ENCODE measurements around the gene ALMS1.
A peak's percentile ranks its signal among the peaks of the same experiment; 100 is the strongest.
"Not testable (repeated sequence)": the region's sequence is repeated elsewhere in the genome, so short reads cannot be mapped to it uniquely, and the experiment has no call there.

The ALMS1 gene

DNA sequence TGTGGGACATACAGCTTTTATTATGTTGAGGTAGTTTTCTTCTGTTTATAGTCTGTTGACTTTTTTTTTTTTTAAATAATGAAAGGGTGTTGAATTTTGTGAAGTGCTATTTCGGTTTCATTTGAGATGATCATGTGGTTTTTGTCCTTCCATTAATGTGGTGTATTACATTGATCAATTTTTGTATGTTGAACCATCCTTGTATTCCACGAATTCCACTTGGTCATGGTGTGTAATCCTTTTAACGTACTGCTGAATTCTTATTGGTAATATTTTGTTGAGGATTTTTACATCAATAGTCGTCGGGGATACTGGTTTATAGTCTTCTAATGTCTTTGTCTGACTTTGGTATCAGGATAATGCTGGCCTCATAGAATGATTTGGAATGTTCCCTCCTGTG lies 18.8 kb downstream of the ALMS1 start:
- no peak for DNase-seq (ENCODE audit: low spot score)

DNA sequence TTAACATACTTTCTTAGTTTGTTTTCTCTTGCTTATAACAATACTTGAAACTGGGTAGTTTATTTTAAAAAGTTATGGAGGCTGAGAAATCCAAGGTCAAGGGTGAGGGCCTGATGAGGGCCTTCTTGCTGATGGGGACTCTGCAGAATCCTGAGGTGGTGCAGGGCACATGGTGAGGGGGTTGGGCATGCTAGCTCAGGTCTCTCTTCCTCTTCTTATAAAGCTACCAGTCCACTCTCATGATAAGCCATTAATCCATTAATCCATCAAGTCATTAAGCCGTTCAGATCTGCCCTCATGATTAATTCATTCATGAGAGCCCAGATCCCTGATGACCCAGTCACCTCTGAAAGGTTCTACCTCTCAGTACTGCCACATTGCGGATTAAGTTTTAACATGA lies 21.4 kb downstream of the ALMS1 start:
- no peak for DNase-seq (ENCODE audit: low spot score)

DNA sequence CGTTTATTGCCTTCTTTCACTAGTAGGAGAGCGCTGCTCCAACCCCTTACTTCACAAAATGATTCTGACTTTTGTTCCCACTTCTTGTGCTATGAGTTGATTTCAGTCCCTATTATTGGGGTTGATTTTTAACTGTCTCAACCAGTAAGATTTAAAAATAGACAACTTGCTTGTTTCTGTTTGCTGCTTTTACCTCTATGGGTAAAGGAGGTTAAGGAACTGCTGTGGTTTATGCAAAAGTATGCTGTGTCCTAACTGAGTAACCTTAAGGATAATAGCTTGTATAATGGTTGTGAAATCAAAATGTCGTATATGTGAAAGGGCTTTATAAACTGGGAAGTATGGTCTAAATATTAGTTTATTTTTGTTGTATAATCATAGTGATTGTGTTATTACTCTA lies 22.6 kb downstream of the ALMS1 start:
- DNase-seq (ENCODE audit: low spot score) = no peak

DNA sequence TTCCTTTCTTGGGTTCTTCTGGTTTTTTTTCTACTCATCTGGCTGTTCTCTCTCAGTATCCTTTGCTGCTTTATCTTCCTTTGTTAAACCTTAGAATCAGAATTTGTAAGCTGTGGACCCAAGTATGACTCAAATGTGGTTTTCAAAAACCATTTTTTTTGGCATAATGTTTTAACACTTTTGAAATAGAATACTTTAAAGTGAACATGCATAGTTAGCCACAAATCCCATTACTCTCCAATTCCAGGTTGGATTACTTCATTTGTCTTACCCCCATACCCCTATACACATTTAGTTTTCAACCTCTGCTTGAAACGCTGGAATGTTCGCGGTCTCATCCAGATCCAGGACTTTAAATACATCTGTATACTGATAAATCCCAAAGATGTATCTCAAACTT lies 29.1 kb downstream of the ALMS1 start:
- no peak for DNase-seq (ENCODE audit: low spot score)

DNA sequence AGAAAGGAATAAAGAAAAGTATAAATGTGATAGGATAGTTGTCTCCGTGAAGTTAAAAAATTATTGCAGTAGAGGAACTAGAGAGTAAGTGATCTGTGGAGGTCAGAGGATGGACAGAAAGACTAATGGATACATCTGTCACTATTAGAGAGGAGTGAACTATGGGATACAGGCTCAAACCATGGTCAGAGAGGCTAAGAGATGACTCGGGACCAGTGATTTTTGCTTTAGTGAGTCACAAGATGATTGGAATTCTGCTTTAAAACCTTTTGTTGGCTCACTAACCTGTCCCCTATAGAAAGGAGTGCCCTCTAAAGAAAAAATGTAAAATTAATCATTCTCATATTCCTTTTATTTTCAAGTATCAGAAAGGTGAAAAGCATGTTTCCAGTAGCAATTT lies 30.3 kb downstream of the ALMS1 start:
- no peak for DNase-seq (ENCODE audit: low spot score)

DNA sequence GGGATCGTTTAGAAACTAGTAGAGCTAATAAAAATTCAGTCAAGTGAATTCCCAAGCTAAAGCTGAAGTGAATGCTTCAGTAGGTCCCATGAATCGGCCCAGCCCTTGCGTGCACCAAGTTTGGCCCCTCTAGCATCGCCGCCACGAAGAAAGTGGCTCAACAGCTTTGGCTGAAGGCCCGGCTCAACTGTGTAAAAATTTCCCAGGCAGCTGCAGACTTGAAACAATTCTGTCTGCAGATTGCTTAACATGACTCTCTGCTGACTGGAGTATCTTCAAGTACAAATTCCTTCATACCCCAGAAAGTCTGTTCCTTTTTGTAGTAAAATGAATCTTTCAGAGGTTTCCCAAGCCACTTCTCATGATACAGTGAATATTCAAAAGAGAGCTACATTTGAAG lies 32.7 kb downstream of the ALMS1 start:
- DNase-seq (ENCODE audit: low spot score) = peak; percentile 21

DNA sequence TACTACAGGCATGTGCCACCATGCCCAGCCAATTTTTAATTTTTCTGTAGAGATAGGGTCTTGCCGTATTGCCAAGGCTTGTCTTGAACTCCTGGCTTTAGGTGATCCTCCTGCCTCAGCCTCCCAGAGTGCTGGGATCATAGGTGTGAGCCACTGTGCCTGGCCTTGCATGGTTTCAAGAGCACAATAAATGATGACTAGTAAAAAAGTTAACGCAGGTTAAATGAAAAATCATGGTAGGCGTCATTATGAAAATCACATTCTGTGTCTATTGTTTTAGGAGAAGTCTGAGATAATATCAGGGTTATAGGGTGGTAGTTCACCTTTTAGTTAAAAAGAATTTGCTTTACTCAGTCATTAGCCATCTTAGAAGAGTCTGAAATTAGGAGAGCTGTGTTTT lies 38.3 kb downstream of the ALMS1 start:
- DNase-seq (ENCODE audit: low spot score) = no peak

DNA sequence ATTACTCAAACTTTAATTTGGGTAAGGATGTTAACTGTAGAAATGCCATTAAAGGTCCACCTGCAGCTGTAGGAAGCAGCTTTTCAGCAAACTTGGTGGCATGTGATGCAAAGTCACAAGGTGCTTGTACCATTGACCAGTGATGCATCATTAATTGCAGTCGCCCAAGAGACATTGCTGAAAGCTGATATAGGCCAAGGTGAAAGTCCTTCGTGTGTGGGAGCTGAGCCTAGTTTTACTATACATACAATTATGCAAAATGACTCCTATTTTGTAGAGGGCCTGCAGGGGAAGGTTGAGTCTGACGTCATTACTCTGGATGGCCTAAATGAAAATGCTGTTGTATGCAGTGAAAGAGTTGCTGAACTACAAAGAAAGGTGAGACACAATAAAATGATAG lies 40.5 kb downstream of the ALMS1 start:
- no peak for DNase-seq (ENCODE audit: low spot score)

DNA sequence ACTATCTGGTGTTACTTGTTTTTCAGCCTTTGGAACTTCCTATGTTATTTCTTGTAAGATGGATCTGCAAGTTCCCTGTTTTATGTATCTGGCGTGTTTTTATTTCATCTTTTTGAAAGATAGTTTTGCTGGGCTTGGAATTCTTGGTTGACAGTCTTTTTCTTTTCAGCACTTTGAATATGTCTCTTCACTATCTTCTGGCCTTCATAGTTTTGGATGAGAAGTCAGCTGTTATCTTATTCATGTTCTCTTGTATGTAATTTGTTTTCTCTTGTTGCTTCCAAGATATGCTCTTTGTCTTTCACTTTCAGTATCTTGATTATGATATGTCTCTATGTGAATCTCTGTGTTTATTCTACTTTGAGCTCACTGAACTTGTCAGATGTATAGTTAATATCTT lies 50.4 kb downstream of the ALMS1 start:
- no peak for DNase-seq (ENCODE audit: low spot score)

DNA sequence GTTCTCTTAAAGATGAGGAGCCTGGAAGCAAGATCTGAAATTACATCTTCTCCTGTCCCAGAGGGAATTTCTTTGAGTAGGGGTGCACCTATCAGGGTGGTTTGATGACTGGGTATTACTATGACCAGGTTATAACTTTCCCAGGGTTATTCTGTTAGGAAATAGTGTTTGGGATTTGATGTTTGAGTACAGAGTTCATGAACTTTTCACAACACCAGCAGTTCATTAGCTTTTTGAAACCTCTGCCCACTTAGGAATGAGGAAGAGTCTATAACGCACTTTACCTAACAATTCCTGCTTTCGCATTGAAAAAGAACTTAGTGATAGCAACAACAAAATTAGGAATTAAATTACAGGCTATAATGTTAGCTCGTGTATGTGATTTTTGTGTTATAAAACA lies 58.6 kb downstream of the ALMS1 start:
- DNase-seq (ENCODE audit: low spot score) = no peak

DNA sequence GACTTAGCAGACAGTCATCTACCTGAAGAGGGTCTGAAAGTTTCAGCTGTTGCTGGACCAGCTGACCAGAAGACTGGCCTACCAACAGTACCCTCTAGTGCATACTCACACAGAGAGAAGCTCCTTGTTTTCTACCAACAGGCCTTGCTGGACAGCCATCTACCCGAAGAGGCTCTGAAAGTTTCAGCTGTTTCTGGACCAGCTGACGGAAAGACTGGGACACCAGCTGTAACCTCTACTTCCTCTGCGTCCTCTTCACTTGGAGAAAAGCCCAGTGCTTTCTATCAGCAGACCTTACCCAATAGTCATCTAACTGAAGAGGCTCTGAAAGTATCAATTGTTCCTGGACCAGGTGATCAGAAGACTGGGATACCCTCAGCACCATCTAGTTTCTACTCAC lies 63.2 kb downstream of the ALMS1 start:
- peak; percentile 20 for DNase-seq (ENCODE audit: low spot score)

DNA sequence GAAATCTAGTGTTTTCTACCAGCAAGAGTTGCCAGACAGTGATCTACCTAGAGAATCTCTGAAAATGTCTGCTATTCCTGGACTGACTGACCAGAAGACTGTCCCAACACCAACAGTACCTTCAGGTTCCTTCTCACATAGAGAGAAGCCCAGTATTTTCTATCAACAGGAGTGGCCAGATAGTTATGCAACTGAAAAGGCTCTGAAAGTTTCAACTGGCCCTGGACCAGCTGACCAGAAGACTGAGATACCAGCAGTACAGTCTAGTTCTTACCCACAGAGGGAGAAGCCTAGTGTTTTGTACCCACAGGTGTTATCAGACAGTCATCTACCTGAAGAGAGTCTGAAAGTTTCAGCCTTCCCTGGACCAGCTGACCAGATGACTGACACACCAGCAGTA lies 63.8 kb downstream of the ALMS1 start:
- DNase-seq (ENCODE audit: low spot score) = no peak

DNA sequence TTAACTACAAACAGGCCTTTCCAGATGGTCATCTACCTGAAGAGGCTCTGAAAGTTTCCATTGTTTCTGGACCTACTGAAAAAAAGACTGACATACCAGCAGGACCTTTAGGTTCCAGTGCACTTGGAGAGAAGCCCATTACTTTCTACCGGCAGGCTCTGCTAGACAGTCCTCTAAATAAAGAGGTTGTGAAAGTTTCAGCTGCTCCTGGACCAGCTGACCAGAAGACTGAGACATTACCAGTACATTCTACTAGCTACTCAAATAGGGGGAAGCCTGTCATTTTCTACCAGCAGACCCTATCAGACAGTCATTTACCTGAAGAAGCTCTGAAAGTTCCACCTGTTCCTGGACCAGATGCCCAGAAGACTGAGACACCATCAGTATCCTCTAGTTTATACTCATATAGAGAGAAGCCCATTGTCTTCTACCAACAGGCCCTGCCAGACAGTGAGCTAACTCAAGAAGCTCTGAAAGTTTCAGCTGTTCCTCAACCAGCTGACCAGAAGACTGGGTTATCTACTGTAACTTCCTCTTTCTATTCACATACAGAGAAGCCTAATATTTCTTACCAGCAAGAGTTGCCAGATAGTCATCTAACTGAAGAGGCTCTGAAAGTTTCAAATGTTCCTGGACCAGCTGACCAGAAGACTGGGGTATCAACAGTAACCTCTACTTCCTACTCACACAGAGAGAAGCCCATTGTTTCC lies 65.8 kb downstream of the ALMS1 start:
- peak; percentile 36 for DNase-seq (ENCODE audit: low spot score)

DNA sequence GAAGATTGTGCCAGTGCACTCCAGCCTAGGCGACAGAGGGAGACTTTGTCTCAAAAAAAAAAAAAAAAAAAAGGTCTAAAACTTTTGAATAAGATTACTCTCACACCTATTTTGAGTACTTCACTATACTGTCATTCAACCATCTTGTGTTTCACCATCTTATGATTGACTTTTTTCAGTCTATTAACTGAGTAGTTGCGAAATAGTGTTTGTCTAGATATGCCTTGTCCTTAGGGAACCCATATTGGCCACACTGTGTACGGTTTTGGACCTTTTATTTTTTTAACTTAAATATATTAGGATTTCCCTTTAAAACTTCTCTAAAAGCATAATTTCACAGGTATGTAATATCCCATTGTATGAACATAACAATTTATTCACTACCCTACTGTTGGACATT lies 72.3 kb downstream of the ALMS1 start:
- DNase-seq (ENCODE audit: low spot score) = no peak

DNA sequence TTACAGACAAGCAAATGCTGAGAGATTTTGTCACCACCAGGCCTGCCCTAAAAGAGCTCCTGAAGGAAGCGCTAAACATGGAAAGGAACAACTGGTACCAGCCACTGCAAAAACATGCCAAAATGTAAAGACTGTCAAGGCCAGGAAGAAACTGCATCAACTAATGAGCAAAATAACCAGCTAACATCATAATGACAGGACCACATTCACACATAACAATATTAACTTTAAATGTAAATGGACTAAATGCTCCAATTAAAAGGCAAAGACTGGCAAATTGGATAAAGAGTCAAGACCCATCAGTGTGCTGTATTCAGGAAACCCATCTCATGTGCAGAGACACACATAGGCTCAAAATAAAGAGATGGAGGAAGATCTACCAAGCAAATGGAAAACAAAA lies 76.8 kb downstream of the ALMS1 start:
- DNase-seq (ENCODE audit: low spot score) = not testable (repeated sequence)

DNA sequence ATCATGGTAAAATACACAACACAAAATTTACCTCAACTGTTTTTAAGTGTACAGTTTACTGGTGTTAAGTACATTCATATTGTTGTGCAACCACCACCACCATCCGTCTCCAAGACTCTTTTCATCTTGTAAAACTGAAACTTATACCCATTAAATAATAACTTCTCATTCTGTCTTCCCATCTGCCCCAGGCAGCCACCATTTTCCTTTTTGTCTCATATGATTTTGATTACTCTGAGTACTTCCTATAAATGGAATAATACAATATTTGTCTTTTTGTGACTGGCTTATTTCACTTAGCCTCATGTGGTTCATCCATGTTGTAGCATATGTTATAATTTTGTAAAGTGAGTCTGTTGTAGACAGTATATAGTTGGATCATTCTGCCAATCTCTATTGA lies 82.7 kb downstream of the ALMS1 start:
- DNase-seq (ENCODE audit: low spot score) = no peak

DNA sequence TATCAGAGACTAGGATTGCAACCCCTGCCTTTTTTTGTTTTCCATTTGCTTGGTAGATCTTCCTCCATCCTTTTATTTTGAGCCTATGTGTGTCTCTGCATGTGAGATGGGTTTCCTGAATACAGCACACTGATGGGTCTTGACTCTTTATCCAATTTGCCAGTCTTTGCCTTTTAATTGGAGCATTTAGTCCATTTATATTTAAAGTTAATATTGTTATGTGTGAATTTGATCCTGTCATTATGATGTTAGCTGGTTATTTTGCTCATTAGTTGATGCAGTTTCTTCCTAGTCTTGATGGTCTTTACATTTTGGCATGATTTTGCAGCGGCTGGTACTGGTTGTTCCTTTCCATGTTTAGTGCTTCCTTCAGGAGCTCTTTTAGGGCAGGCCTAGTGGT lies 98.2 kb downstream of the ALMS1 start:
- not testable (repeated sequence) for DNase-seq (ENCODE audit: low spot score)

DNA sequence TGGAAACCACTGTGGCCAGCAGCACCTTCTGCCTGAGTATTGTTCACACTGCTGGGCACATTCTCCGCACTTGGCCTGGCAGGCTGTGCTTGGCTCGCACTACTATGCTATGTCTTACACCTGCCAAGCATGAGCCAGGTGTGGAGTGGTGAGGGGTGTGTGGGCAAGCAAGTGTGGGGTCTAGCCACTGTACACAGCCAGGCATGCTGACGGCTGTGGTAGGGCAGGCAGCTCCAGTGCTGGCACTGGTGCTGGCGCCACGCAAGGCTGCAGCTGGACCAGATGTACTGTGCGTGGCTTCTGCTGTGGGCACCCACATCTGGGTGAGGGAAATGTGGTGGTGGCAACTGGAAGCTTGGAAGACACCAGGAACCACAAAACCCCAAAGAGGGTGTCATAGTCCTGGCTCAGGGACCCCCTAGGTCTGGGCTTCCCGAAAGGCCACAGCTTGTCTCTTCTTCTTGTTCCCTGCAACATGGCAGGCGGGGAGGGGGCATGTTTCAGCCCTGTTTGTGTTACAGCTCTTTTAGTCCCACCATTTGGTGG lies 101.5 kb downstream of the ALMS1 start:
- DNase-seq (ENCODE audit: low spot score) = no peak

DNA sequence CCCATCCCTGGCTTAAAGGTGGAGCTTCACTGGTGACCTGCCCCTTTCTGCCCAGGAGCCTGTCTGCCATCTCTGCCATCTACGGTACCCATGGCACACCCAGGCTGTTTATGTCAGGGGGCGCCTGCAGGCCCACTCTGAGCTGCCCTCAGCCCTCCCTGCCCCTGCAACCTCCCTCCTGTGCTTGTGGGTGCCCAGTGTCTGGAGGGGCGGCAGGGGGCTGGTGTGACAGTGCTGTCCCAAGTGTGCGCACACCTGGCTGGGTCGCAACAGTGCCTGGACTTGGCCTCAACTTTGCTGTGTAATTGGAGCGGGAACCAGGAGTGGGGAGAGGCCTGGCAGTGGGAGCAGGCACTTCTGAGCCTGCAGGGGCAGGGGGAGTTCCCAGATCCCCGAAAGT lies 102.4 kb downstream of the ALMS1 start:
- no peak for DNase-seq (ENCODE audit: low spot score)

DNA sequence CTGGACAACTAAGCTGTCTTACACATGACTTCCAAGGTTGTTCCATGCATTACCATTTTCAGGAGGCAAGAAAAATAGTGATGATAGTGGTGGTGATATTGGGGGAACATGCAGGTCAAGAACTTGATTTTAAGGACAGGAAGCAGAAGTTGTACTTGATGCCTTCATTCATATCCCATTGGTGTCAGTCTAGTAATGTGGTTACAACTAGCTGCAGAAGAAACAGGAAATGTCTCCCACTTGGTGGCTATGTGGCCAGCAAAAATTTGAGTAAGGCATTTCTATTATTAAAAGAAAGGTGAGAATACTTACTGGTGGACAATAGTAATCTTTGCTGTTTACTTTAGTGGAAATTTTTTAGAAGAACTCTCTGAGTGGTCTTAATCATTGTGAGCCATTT lies 103.4 kb downstream of the ALMS1 start:
- DNase-seq (ENCODE audit: low spot score) = no peak

DNA sequence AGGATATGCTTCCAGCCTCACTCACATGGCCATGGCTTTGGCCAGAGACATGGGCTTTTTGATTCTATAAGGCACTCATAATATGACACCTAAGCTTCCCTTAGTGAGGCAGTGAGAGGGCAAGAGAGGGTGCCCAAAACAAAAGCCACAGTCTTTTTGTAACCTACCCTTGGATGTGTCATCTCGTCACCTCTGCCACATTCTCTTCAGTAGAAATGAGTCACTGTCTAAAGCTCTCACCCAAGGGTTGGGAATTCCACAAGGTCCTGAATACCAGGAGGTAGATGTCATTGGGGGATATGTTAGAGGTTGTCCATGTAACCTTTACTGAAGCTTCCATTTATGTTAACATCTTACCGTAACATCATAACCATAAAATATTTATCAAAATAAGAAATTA lies 108.4 kb downstream of the ALMS1 start:
- no peak for DNase-seq (ENCODE audit: low spot score)

DNA sequence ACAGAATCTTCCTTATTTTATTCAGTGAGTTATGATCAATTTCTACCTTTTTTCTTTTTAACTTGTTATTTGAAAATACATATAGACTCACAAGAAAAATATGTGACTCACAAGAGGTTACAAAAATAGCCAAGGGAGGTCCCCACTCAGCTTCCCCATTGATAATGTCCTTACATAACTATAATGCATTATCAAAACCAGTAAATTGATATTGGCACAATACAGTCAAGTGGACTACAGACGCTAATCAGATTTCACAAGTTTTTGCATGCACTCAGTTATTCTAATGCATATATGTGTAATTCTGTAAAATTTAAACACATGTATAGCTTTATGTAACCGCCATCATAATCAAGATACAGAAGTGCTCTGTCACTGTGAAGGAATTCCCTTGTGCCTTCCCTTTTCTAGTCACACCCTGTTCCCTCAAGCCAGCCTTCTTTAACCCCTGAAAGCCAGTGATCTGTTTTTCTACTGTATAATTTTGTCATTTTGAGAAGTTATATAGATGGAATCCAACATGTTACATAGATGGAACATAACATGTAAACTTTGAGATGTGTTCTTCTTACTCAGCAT lies 118.4 kb downstream of the ALMS1 start:
- DNase-seq (ENCODE audit: low spot score) = no peak

DNA sequence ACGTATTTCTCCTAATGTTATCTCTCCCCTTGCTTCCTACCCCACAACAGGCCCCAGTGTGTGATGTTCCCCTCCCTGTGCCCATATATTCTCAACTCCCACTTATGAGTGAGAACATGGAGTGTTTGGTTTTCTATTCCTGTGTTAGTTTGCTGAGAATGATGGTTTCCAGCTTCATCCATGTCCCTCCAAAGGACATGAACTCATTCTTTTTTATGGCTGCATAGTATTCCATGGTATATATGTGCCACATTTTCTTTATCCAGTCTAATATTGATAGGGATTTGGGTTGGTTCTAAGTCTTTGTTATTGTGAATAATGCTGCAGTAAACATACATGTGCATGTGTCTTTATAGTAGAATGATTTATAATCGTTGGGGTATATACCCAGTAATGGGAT lies 119.2 kb downstream of the ALMS1 start:
- not testable (repeated sequence) for DNase-seq (ENCODE audit: low spot score)

DNA sequence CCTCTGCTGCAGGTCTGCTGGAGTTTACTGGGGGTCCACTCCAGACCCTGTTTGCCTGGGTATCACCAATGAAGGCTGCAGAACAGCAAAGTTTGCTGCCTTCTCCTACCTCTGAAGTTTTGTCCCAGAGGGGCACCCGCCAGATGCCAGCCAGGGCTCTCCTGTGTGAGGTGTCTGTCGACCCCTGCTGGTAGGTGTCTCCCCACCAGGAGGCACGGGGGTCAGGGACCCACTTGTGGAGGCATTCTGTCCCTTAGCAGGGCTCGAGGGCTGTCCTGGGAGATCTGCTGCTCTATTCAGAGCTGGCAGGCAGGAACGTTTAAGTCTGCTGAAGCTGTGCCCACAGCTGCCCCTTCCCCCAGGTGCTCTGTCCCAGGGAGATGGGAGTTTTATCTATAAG lies 124.8 kb downstream of the ALMS1 start:
- not testable (repeated sequence) for DNase-seq (ENCODE audit: low spot score)

All from pons (tissue), 1 donor.